Sciatic nerve (tissue), 2 donors: ENCODE measurements around the gene DYNC1I1. TPM values are rescaled to one million over a fixed set of nuclear protein-coding genes. Genes with fewer than 3 reads are reported as not detected.

Experiments
- ATAC-seq: fragments of 200-7000 bp; cut with Tn5 transposase; one replicate; pipeline ENCODE4 v1.9.1; 2020; ENCODE audit warnings: mild to moderate bottlenecking, moderate library complexity
- DNase-seq: peaks from one replicate; pipeline ENCODE4 v3.0.0-alpha.2; 2020; ENCODE audit warnings: low spot score
- intact Hi-C: fragments of 100-400 bp; cut with DNase I; formaldehyde crosslinking; loops from one replicate; pipeline ENCODE4 v1.14.2; 2022
- total RNA-seq: library from RNA; stranded (reverse); fragmentation: NEBNext Ultra II Directional; extraction: Animal tissue kit (Norgen Biotek cat#: 25700); gene quantifications from one replicate; pipeline ENCODE4 v1.2.1, GENCODE V29; 2021
- donor health status: DM: no; HTN: no; CAD: no.
- donor health status: DM: no; HTN: no; CAD: no.

DYNC1I1 gene
- total RNA-seq, 1 donor from 2014 or later: 4.3 TPM

GRCh38 chr7:95784796-95785195 is 12.4 kb downstream of the DYNC1I1 start:
- DNase-seq (no peak), ATAC-seq (no peak)
- intact Hi-C loops: no loop called here

DNA sequence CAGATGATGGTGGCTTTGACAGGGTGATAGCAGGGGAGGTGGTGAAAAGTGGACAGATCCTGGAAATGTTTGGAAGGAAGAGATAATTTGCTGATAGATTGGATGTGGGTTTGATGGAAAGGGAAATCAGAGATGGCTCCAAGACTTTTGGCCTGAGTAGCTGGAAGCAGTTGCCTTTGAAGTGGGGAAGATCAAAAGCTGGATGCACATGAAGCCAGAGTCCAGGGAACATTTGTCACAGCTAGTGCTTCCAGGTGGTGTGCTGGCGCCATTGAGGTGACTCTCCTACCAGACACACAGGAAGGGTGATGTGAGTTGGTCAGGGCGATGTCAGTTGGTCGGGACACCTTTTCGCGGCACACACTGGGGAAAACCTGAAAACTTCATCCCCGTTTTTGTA is 15.9 kb downstream of the DYNC1I1 start:
- no peak for ATAC-seq

DNA sequence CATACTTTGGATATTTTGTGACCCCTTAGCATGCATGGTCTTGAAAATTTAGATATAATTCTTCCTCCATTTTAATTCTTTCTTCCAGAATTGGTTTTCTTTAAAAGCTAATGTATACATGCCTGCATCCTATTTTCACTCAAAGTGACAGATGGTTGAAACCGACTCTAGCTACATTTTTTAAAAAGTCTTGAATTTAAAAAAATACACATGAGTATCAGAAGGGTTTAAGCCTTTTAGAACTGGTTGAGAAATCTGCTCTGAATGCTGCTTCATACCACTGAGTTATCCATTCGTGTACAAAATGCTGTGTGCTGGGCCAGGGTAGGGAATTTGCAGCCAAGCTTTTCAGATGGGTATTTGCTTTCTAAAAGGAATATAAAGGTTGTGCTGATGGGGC is 16.5 kb downstream of the DYNC1I1 start:
- intact Hi-C loops: no loop called here
- ATAC-seq (no peak), DNase-seq (no peak)

More for the DNA sequence above, 15.9 kb downstream of the DYNC1I1 start:
- intact Hi-C loops: no loop called here
- DNase-seq: no peak

GRCh38 chr7:95793658-95794057 is 21.3 kb downstream of the DYNC1I1 start:
- no peak for ATAC-seq
- intact Hi-C loops: no loop called here
- DNase-seq: no peak

DNA sequence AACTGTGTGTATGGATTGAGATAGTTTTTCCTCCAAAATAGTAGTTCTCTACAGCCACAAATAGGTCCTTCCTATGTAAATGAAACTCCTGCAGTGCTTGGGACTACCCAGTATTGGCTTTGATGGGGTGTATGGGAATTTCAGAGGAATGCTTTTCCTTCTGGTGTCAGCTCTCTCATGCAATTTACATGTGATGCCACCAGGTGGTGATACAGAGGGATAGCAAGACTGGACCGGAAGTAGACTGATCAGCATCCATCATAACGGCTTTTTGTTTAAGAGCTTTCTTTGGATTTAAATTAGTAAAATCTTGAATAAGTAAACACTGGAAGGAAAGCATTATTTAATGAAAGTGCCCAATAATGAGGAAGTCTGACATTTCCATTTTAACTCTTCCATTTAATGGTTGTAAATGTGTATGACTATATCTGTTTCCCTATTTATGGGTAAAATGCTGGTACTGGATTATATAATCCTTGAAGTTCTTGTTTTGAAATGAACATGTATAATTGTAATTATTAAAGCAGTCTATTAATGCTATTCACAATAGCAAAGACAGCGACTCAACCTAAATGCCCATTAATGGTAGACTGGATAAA is 22.7 kb downstream of the DYNC1I1 start:
- DNase-seq (no peak), ATAC-seq (no peak)
- intact Hi-C loops: no loop called here

- intact Hi-C loops: no loop called here
- no peak for DNase-seq
Measured at GRCh38 chr7:95796617-95797016, 24.3 kb downstream of the DYNC1I1 start.

GRCh38 chr7:95798401-95798930 is 26.1 kb downstream of the DYNC1I1 start:
- intact Hi-C loops: no loop called here
- ATAC-seq (no peak), DNase-seq (no peak)

More at GRCh38 chr7:95796617-95797016, 24.3 kb downstream of the DYNC1I1 start:
- no peak for ATAC-seq

GRCh38 chr7:95800787-95801186 is 28.4 kb downstream of the DYNC1I1 start:
- intact Hi-C loops: no loop called here

GRCh38 chr7:95802270-95802669 is 29.9 kb downstream of the DYNC1I1 start:
- ATAC-seq: no peak
- intact Hi-C loops: no loop called here
- no peak for DNase-seq

More at GRCh38 chr7:95800787-95801186, 28.4 kb downstream of the DYNC1I1 start:
- DNase-seq (no peak), ATAC-seq (no peak)

DNA sequence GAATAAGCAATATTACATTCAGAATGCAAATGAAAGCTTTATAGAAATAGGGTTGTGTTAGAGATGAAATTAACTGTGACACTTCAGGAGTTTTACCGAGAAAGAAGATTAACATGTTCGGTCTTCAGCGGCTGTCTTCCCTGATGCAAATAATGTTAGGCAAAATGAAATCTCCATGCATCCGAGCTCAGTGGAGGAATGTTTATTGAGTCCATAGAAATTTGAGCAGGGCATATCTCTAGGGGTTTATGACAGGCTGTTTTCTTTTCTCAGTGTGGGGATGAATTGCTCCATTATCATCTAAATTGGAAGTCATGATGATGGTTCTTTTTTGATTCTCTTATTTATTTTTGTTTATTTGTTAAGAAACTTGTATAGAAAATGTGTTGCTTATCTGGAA is 31.7 kb downstream of the DYNC1I1 start:
- ATAC-seq: no peak
- intact Hi-C loops: no loop called here
- DNase-seq: no peak

GRCh38 chr7:95805909-95806308 is 33.6 kb downstream of the DYNC1I1 start:
- intact Hi-C loops: no loop called here
- no peak for ATAC-seq
- DNase-seq: no peak

DNA sequence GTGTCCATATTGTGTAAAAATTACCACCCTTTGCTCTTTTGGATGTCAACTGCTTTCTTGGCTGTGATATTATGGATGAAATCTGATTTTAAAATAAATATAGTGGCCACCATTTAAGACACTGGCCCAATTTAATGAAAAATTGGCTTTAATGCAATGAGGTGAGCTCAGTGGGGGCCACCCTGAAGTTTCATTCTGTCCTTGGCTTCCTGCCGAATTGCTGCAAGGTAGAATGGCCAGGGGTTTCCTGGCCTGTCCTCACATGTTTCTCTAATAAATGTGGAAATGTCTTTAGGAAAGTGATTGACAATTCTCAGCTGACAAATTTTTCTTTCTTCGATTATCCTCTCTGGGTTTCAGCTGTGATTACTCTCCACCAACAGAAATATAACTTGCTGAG is 36.0 kb downstream of the DYNC1I1 start:
- intact Hi-C loops: no loop called here
- ATAC-seq (no peak), DNase-seq (no peak)

GRCh38 chr7:95811846-95812445 is 39.6 kb downstream of the DYNC1I1 start:
- ATAC-seq (no peak), DNase-seq (no peak)
- intact Hi-C loops: no loop called here

- no peak for ATAC-seq
- DNase-seq: no peak
- intact Hi-C loops: no loop called here
Measured at GRCh38 chr7:95814721-95815120, 42.4 kb downstream of the DYNC1I1 start.

DNA sequence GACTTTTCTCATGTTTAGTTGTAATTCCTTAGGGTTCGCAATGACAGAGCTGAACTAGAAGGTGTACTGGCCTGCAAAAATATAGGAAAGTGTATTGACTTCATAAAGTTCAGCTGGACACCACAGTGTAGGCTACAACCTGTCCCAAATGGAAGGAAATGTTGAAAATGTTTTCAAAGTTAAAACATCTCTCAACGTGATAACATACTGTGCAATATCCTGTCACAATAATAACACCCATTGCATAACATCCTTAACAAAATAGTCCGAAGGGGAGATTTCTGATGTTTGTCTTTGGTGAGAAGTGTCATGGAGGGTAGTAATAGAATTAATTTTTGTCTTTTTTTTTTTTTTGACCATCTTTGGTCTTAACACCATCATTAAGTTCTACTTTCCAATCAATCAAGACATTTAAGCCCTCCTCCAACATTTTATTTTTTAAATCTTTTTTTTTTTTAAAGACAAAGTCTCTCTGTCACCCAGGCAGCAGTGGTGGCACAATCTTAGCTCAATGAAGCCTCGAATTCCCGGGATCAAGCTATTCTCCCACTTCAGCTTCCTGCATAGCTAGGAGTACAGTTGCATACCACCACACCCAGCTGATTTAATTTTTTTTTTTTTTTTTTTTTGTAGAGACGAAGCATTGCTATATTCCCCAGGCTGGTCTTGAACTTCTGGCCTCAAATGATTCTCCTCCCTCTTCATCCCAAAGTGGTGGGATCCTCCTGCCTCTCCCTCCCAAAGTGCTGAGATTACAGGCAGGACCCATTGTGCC is 45.7 kb downstream of the DYNC1I1 start:
- no peak for ATAC-seq
- intact Hi-C loops: loop anchor here (1.0 kb wide), 1 partner anchor 39 kb away; no protein-coding TSS in a partner anchor

GRCh38 chr7:95820778-95821177 is 48.4 kb downstream of the DYNC1I1 start:
- DNase-seq (no peak), ATAC-seq (no peak)
- intact Hi-C loops: no loop called here

More for the DNA sequence above, 45.7 kb downstream of the DYNC1I1 start:
- no peak for DNase-seq

GRCh38 chr7:95822717-95823116 is 50.4 kb downstream of the DYNC1I1 start:
- intact Hi-C loops: no loop called here
- DNase-seq (no peak), ATAC-seq (no peak)

DNA sequence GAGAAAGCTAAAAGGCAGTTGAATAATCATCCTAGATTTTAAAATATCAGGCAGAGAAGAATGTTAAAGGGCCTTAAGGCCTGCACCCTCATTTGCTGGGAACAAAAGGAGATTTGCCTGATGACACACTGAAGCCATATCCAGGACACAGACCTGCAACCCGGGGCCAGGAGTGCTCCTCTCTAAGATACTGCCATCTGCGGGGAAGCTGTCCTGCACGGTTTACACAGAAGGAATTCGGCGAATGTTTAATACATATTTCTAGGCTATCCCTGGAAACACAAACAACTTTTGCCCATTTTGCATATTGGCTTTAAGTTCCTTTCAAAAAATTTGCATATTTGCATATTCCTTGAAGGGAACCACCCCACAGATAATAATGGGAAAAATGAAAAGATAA is 52.3 kb downstream of the DYNC1I1 start:
- intact Hi-C loops: no loop called here
- ATAC-seq (no peak), DNase-seq (no peak)

DNA sequence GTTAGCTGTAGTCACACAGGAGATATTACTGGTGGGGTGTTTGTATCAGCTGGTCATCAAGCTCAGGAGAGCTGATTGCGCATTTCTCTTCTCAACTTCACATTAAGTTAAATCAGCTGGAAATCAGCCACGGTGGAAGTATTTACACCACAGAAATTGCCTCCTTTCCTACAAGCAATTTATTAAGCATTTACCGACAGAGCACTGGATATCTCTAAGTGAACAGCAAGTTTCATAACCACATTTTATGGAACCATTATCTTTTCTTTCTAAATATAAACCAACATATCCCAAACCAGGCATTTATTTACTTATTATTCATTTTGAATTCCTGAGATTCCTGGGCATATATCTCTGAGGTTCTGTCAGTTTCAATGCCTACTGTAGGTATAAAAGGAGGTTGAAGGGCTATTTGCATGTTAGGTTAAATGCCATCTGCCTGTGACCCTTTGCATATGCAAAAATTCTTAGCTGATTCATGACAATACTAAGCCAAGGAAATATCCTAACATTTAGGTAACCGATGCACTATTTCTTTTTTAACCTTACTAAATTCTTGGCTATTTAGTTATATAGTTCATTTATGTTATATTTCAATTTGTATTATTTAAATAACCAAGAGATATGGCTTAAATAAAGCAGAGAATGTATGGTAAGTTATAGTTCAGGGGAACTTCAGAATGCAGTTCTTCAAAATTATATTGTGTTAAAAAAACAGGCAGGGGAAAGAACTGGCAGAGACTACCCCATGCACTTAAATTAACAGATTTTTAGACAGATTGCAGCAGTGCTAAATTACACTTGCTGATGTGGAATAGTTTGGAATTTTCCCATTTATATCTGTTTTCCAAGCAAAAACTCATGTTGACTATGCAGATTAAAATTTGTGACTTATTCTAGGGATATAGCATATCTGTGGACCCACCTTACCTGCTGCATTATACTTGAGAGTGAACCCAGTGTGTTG is 56.8 kb downstream of the DYNC1I1 start:
- intact Hi-C loops: no loop called here
- ATAC-seq: no peak
- no peak for DNase-seq
